HG03045 (cell line): Measurements from ENCODE around the gene AP3B1.

ENCODE experiments used
- ATAC-seq: cut with Tn5 transposase; IDR thresholded peaks from one replicate; pipeline ENCODE4 v1.9.1; 2021; ENCODE audit warnings: mild to moderate bottlenecking, moderate library complexity; ENCODE audit not compliant: unreplicated experiment

AP3B1 gene

GRCh38 chr5:78293851-78294247 lies 649 bp downstream of the AP3B1 start:
- no peak for ATAC-seq

GRCh38 chr5:78291687-78292086 lies 2.8 kb downstream of the AP3B1 start:
- ATAC-seq, result no peak

- ATAC-seq, result no peak
Observed at GRCh38 chr5:78289911-78290310, 4.6 kb downstream of the AP3B1 start.

GRCh38 chr5:78288246-78288645 lies 6.3 kb downstream of the AP3B1 start:
- no peak for ATAC-seq

GRCh38 chr5:78287833-78288232 lies 6.7 kb downstream of the AP3B1 start:
- ATAC-seq, result no peak

GRCh38 chr5:78287169-78287568 lies 7.3 kb downstream of the AP3B1 start:
- ATAC-seq, result no peak

GRCh38 chr5:78286290-78286689 lies 8.2 kb downstream of the AP3B1 start:
- no peak for ATAC-seq

GRCh38 chr5:78283802-78284201 lies 10.7 kb downstream of the AP3B1 start:
- no peak for ATAC-seq

GRCh38 chr5:78283105-78283504 lies 11.4 kb downstream of the AP3B1 start:
- ATAC-seq, result no peak

GRCh38 chr5:78280261-78280660 lies 14.2 kb downstream of the AP3B1 start:
- no peak for ATAC-seq

GRCh38 chr5:78279194-78279593 lies 15.3 kb downstream of the AP3B1 start:
- no peak for ATAC-seq

GRCh38 chr5:78277715-78278114 lies 16.8 kb downstream of the AP3B1 start:
- ATAC-seq, result no peak

GRCh38 chr5:78275998-78276543 lies 18.4 kb downstream of the AP3B1 start:
- ATAC-seq, result no peak

GRCh38 chr5:78274540-78275197 lies 19.8 kb downstream of the AP3B1 start:
- no peak for ATAC-seq

- no peak for ATAC-seq
Observed at GRCh38 chr5:78273436-78273835, 21.1 kb downstream of the AP3B1 start.

GRCh38 chr5:78271766-78272165 lies 22.7 kb downstream of the AP3B1 start:
- no peak for ATAC-seq

- no peak for ATAC-seq
Observed at GRCh38 chr5:78269088-78269703, 25.3 kb downstream of the AP3B1 start.

GRCh38 chr5:78268356-78268755 lies 26.1 kb downstream of the AP3B1 start:
- no peak for ATAC-seq

GRCh38 chr5:78265163-78265562 lies 29.3 kb downstream of the AP3B1 start:
- ATAC-seq, result no peak

- ATAC-seq, result no peak
Observed at GRCh38 chr5:78264600-78264999, 29.9 kb downstream of the AP3B1 start.

- no peak for ATAC-seq
Observed at GRCh38 chr5:78260771-78261170, 33.7 kb downstream of the AP3B1 start.

- no peak for ATAC-seq
Observed at GRCh38 chr5:78253201-78253600, 41.3 kb downstream of the AP3B1 start.

GRCh38 chr5:78252715-78253114 lies 41.8 kb downstream of the AP3B1 start:
- no peak for ATAC-seq
